ENCODE measurements around the gene FAM171A2.

- TF ChIP-seq CTCF (IDR thresholded peaks at IDR 0.05) (no peak), POLR2AphosphoS5 (IDR thresholded peaks at IDR 0.05; ENCODE audit: low read depth, low read length) (no peak), TCF7L2 (IDR thresholded peaks at IDR 0.05; ENCODE audit: low read depth, low read length) (no peak), REST (IDR thresholded peaks at IDR 0.05; ENCODE audit: insufficient read depth in 1 of 2, low read depth in 2 of 2, low read length in 1 of 2) (no peak)
Measured at GRCh38 chr17:44383363-44383762, 19.7 kb upstream of the FAM171A2 start.
